Measurements from ENCODE around the gene CAMTA1. TPM values are rescaled to one million over a fixed set of nuclear protein-coding genes. Genes with fewer than 3 reads are reported as not detected.

The CAMTA1 gene
- total and polyA plus RNA-seq, 2 experiments from 2014 or later: 89.0 to 145 TPM

GRCh38 chr1:7671146-7671465, 885.9 kb downstream of the CAMTA1 start:
- Histone ChIP-seq H3K27me3 (no peaks in the 10 kb centered on the region), H3K4me1 (ENCODE audit: insufficient read depth) (peaks cover 4% of the 10 kb centered on the region), H3K4me2 (no peak overlapping the region), H3K9me2 (replicated peaks; ENCODE audit: insufficient read depth) (no peaks in the 10 kb centered on the region), H3K79me2 (no peaks in the 10 kb centered on the region), H3K27ac (no peak overlapping the region), H3K4me3 (no peak overlapping the region), H3K36me3 (replicated peaks; ENCODE audit: insufficient read depth, low read depth) (no peaks in the 10 kb centered on the region), H2AFZ (no peak overlapping the region), H4K20me1 (ENCODE audit: insufficient read depth, poor library complexity, severe bottlenecking) (no peaks in the 10 kb centered on the region), H3K9me3 (ENCODE audit: low read depth) (no peaks in the 10 kb centered on the region)
- 97% methylated on average over 11 of the region's 11 CpGs for WGBS (ENCODE audit: low lambda C conversion rate, missing lambda C conversion rate)
- TF ChIP-seq CTCF (IDR thresholded peaks at IDR 0.05; ENCODE audit: poor library complexity) (no peak), EZH2 (IDR thresholded peaks at IDR 0.05; ENCODE audit: borderline replicate concordance) (no peak), EZH2phosphoT487 (IDR thresholded peaks at IDR 0.05; ENCODE audit: low read depth, severe bottlenecking, unreplicated experiment) (no peak)
- no peak for DNase-seq (ENCODE audit: low spot score)

GRCh38 chr1:7671676-7672075, 886.4 kb downstream of the CAMTA1 start:
- H3K4me1 ChIP-seq (ENCODE audit: insufficient read depth): peaks cover 4% of the 10 kb centered on the region
- WGBS (ENCODE audit: low lambda C conversion rate, missing lambda C conversion rate): 83% methylated on average over 5 of the region's 5 CpGs
- no peaks in the 10 kb centered on the region for H4K20me1 ChIP-seq (ENCODE audit: insufficient read depth, poor library complexity, severe bottlenecking)
- no peak overlapping the region for H3K27ac ChIP-seq
- H3K9me2 ChIP-seq (replicated peaks; ENCODE audit: insufficient read depth): no peaks in the 10 kb centered on the region
- no peak overlapping the region for H2AFZ ChIP-seq
- H3K9me3 ChIP-seq (ENCODE audit: low read depth): no peaks in the 10 kb centered on the region
- no peak overlapping the region for H3K4me3 ChIP-seq
- H3K27me3 ChIP-seq: no peaks in the 10 kb centered on the region
- no peak for TF ChIP-seq CTCF (IDR thresholded peaks at IDR 0.05; ENCODE audit: poor library complexity)
- no peak for TF ChIP-seq EZH2phosphoT487 (IDR thresholded peaks at IDR 0.05; ENCODE audit: low read depth, severe bottlenecking, unreplicated experiment)
- no peak for TF ChIP-seq EZH2 (IDR thresholded peaks at IDR 0.05; ENCODE audit: borderline replicate concordance)
- no peak for DNase-seq (ENCODE audit: low spot score)
- no peaks in the 10 kb centered on the region for H3K36me3 ChIP-seq (replicated peaks; ENCODE audit: insufficient read depth, low read depth)
- H3K4me2 ChIP-seq: no peak overlapping the region
- H3K79me2 ChIP-seq: no peaks in the 10 kb centered on the region

GRCh38 chr1:7672864-7673263, 887.6 kb downstream of the CAMTA1 start:
- no peak for DNase-seq (ENCODE audit: low spot score)
- WGBS (ENCODE audit: low lambda C conversion rate, missing lambda C conversion rate): 81% methylated on average over 9 of the region's 11 CpGs
- no peak overlapping the region for H3K4me2 ChIP-seq
- H3K36me3 ChIP-seq (replicated peaks; ENCODE audit: insufficient read depth, low read depth): no peaks in the 10 kb centered on the region
- H2AFZ ChIP-seq: no peak overlapping the region
- H3K9me3 ChIP-seq (ENCODE audit: low read depth): no peaks in the 10 kb centered on the region
- no peak for TF ChIP-seq EZH2phosphoT487 (IDR thresholded peaks at IDR 0.05; ENCODE audit: low read depth, severe bottlenecking, unreplicated experiment)
- no peak for TF ChIP-seq EZH2 (IDR thresholded peaks at IDR 0.05; ENCODE audit: borderline replicate concordance)
- no peak for TF ChIP-seq CTCF (IDR thresholded peaks at IDR 0.05; ENCODE audit: poor library complexity)
- H3K4me1 ChIP-seq (ENCODE audit: insufficient read depth): peaks cover 4% of the 10 kb centered on the region
- H3K4me3 ChIP-seq: no peak overlapping the region
- H3K27me3 ChIP-seq: no peaks in the 10 kb centered on the region
- no peak overlapping the region for H3K27ac ChIP-seq
- H4K20me1 ChIP-seq (ENCODE audit: insufficient read depth, poor library complexity, severe bottlenecking): no peaks in the 10 kb centered on the region
- no peaks in the 10 kb centered on the region for H3K9me2 ChIP-seq (replicated peaks; ENCODE audit: insufficient read depth)
- H3K79me2 ChIP-seq: no peaks in the 10 kb centered on the region

- H3K27me3 ChIP-seq: no peaks in the 10 kb centered on the region
- no peak overlapping the region for H3K4me2 ChIP-seq
- H4K20me1 ChIP-seq (ENCODE audit: insufficient read depth, poor library complexity, severe bottlenecking): no peaks in the 10 kb centered on the region
- H3K9me2 ChIP-seq (replicated peaks; ENCODE audit: insufficient read depth): no peaks in the 10 kb centered on the region
- H3K79me2 ChIP-seq: no peaks in the 10 kb centered on the region
- WGBS (ENCODE audit: low lambda C conversion rate, missing lambda C conversion rate): 80% methylated on average over 4 of the region's 4 CpGs
- no peak overlapping the region for H2AFZ ChIP-seq
- H3K27ac ChIP-seq: no peak overlapping the region
- H3K4me3 ChIP-seq: no peak overlapping the region
- DNase-seq (ENCODE audit: low spot score): no peak
- no peak for TF ChIP-seq CTCF (IDR thresholded peaks at IDR 0.05; ENCODE audit: poor library complexity)
- TF ChIP-seq EZH2 (IDR thresholded peaks at IDR 0.05; ENCODE audit: borderline replicate concordance): no peak
- TF ChIP-seq EZH2phosphoT487 (IDR thresholded peaks at IDR 0.05; ENCODE audit: low read depth, severe bottlenecking, unreplicated experiment): no peak
- no peaks in the 10 kb centered on the region for H3K9me3 ChIP-seq (ENCODE audit: low read depth)
- peaks cover 15% of the 10 kb centered on the region for H3K4me1 ChIP-seq (ENCODE audit: insufficient read depth)
- no peaks in the 10 kb centered on the region for H3K36me3 ChIP-seq (replicated peaks; ENCODE audit: insufficient read depth, low read depth)
These were observed 889.7 kb downstream of the CAMTA1 start for GRCh38 chr1:7674972-7675371.

Measured in hepatocyte (in vitro differentiated cells).